HEK293 (cell line): ENCODE results near the gene PITHD1.

Experiments
- HOXA7 ChIP-seq: sonication (generic); formaldehyde crosslinking; IDR thresholded peaks from 2 replicates; pipeline ENCODE4 v1.8.1; 2022; ENCODE audit warnings: missing genetic modification reagents, borderline replicate concordance
- SP2 ChIP-seq: fragments of 450-650 bp; formaldehyde crosslinking; IDR thresholded peaks from 2 replicates; pipeline ENCODE4 v1.5.1; 2016; ENCODE audit warnings: missing biosample characterization, missing genetic modification characterization
- ZNF138 ChIP-seq: fragments of 450-650 bp; formaldehyde crosslinking; IDR thresholded peaks from 2 replicates; pipeline ENCODE4 v1.5.1; 2016; ENCODE audit warnings: missing biosample characterization, missing genetic modification characterization, borderline replicate concordance
- ZNF621 ChIP-seq: fragments of 450-650 bp; formaldehyde crosslinking; IDR thresholded peaks from 2 replicates; pipeline ENCODE4 v1.5.1; 2017; ENCODE audit warnings: missing biosample characterization, missing genetic modification characterization
- ZNF792 ChIP-seq: fragments of 450-650 bp; formaldehyde crosslinking; IDR thresholded peaks from 2 replicates; pipeline ENCODE4 v1.5.1; 2016; ENCODE audit warnings: missing biosample characterization, missing genetic modification characterization
- TF ChIP-seq, protein P1 (sequence below): fragments of 450-650 bp; formaldehyde crosslinking; IDR thresholded peaks from 2 replicates; pipeline ENCODE4 v1.5.1; 2016; ENCODE audit warnings: missing biosample characterization, missing genetic modification characterization

DNA sequence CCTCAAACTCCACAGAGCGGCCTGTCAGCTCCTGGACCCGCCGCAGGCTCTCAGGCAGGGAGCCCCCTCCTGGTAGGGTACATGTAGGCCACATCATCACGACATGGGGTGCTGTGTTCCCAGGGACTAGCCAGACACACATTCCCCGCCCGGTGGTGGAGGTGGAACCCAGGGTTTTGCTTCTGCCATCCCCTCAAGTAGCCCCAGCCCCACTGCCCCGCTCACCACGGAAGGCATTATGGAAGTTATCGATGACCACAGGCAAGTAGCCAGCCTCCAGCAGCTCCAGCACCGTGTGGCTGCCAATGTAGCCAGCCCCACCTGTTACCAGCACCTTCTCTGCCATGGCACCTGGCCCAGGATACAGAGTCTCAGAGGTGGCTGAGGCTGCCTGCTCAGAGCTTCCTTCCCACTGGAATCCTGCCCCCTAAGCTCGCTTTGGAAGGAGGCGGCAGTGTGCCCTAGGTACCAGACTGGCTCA is 20.5 kb downstream of the PITHD1 start:
- TF ChIP-seq ZNF792 (tag by site-specific recombination) (no peak), HOXA7 (CRISPR knock-in tag) (no peak), ZNF138 (tag by site-specific recombination) (no peak), SP2 (no peak), ZNF621 (tag by site-specific recombination) (no peak)
- TF ChIP-seq, protein P1, sequence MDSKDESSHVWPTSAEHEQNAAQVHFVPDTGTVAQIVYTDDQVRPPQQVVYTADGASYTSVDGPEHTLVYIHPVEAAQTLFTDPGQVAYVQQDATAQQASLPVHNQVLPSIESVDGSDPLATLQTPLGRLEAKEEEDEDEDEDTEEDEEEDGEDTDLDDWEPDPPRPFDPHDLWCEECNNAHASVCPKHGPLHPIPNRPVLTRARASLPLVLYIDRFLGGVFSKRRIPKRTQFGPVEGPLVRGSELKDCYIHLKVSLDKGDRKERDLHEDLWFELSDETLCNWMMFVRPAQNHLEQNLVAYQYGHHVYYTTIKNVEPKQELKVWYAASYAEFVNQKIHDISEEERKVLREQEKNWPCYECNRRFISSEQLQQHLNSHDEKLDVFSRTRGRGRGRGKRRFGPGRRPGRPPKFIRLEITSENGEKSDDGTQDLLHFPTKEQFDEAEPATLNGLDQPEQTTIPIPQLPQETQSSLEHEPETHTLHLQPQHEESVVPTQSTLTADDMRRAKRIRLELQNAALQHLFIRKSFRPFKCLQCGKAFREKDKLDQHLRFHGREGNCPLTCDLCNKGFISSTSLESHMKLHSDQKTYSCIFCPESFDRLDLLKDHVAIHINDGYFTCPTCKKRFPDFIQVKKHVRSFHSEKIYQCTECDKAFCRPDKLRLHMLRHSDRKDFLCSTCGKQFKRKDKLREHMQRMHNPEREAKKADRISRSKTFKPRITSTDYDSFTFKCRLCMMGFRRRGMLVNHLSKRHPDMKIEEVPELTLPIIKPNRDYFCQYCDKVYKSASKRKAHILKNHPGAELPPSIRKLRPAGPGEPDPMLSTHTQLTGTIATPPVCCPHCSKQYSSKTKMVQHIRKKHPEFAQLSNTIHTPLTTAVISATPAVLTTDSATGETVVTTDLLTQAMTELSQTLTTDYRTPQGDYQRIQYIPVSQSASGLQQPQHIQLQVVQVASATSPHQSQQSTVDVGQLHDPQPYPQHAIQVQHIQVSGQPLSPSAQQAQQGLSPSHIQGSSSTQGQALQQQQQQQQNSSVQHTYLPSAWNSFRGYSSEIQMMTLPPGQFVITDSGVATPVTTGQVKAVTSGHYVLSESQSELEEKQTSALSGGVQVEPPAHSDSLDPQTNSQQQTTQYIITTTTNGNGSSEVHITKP (tag by site-specific recombination) = no peak
